ENCODE measurements around the gene PRRX2. TPM values are rescaled to one million over a fixed set of nuclear protein-coding genes. Genes with fewer than 3 reads are reported as not detected.

The PRRX2 gene
- total and polyA plus RNA-seq, 2 of the 4 experiments (the other 2 are of a cell fraction): 12.7 to 35.5 TPM

DNA sequence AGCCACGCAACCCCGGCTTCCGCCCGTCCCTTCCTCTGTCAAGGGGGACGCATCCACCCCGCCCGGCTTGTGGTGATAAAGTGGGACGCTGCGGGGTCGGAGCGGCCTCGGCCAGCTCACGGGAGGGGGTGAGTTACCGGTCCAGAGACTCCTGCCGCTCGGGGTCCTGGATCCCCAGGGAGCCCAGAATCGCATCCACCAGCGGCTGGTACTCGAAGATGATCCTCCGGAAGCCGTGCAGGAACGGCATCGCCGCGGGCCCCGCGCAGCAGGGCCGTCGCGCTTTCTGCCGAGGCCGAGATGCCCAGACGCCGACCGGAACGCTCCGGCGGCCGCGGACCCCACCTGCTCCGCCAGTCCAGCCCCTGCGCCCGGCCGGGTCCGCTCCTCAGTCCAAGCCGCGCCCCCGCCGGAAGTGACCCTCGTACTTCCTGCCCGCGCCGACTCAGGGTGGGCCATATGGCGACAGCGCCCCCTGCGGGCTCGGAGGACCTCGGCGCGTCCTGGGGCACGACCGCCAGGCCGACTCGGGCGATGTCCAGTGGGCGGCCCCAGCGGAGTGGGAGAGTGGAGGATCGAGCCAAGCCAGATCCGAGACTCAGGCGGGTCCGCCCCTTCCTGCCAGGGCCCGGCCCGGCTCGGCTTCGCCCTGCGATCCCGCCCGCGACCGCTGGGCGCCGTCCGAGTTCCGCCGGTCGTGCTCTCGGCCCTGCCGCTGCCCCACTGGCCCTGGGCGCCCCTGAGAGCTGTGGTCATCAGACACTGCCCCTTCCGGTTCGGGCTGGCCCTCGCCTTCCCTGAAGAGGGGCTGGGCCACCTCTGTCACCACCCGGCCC is 23.5 kb upstream of the PRRX2 start, which contains the start of gene ASB6:
Gene ASB6 (minus strand): TSS at position 402 of the 836 bp plus-strand sequence. CDS start 152 bp downstream, at position 250.
- peak; percentile 94 for ATAC-seq (ENCODE audit: low read depth)

More for the DNA sequence above, 23.5 kb upstream of the PRRX2 start, which contains the start of gene ASB6:
- H4K5ac ChIP-seq (ENCODE audit: low read depth, low read length): peak within 1 kb of the TSS; percentile 93
- H2AK9ac ChIP-seq (replicated peaks; ENCODE audit: low read depth, low read length, poor library complexity): peak within 1 kb of the TSS; percentile 85
- H3K18ac ChIP-seq (ENCODE audit: low read depth, low read length): peak within 1 kb of the TSS; percentile 58
- H3K4ac ChIP-seq (ENCODE audit: low read depth, low read length): peak within 1 kb of the TSS; percentile 99
- H3K36me3 ChIP-seq (ENCODE audit: control insufficient read depth, insufficient read depth, low read length): peaks cover 25% of the 10 kb centered on the region
- peak within 1 kb of the TSS; percentile 91 for H3K23ac ChIP-seq (ENCODE audit: low read depth, low read length)
- peak within 1 kb of the TSS; percentile 81 for H3K4me3 ChIP-seq (ENCODE audit: insufficient read depth, low read depth, low read length)
- peak within 1 kb of the TSS; percentile 98 for H4K91ac ChIP-seq (ENCODE audit: insufficient read depth, low read depth, low read length)
- no TSS peak for BruUV-seq (replicated peaks)
- in situ Hi-C loops (cut with MboI; ENCODE audit: low sequenced_read_pairs) (no loop called here), intact Hi-C loops (cut with micrococcal nuclease) (loop anchor here (1.0 kb wide), 4 partner anchors 70 to 141 kb away; no protein-coding TSS in a partner anchor), dilution Hi-C loops (cut with HindIII; ENCODE audit: low sequenced_read_pairs, unreplicated experiment) (no loop called here)
- peaks cover 3 to 49% of the 10 kb centered on the region in 2 experiments; a peak in 3 of 4 replicates for H3K79me1 ChIP-seq (ENCODE audit: low read depth in 1 of 2, low read length in 2 of 2)
- peak within 1 kb of the TSS; percentile 89 for H3K14ac ChIP-seq (replicated peaks; ENCODE audit: low read depth, low read length)
- peak; percentile 96 for DNase-seq
- H2BK120ac ChIP-seq (ENCODE audit: low read depth, low read length): peak within 1 kb of the TSS; percentile 98
- peaks cover 46% of the 10 kb centered on the region for H4K20me1 ChIP-seq (ENCODE audit: insufficient read depth, low read length)
- peak within 1 kb of the TSS; percentile 99 to 100 for H4K8ac ChIP-seq (ENCODE audit: low read depth in 2 of 2, low read length in 2 of 2)
- POLR2A ChIA-PET (ENCODE audit: unreplicated experiment): no interaction called here
- H3K27ac ChIP-seq (ENCODE audit: insufficient read depth, low read length): peak within 1 kb of the TSS; percentile 92
- WGBS, 2 experiments (ENCODE audit: extremely low coverage in 2 of 2, insufficient read length in 1 of 2): 1% methylated on average over 60 of the region's 93 CpGs; no CpG with 5 or more reads in 1 of the 2 experiments
- no peaks in the 10 kb centered on the region for H3K9me3 ChIP-seq (ENCODE audit: control insufficient read depth, insufficient read depth, low read length)
- peak within 1 kb of the TSS; percentile 72 for H3K9ac ChIP-seq (ENCODE audit: low read depth, low read length)
- peak within 1 kb of the TSS; percentile 87 for H2BK5ac ChIP-seq (ENCODE audit: low read depth, low read length, poor library complexity, severe bottlenecking)
- H2BK15ac ChIP-seq (ENCODE audit: low read depth, low read length): peak within 1 kb of the TSS; percentile 93; the same call in 2 of the 3 replicates
- CTCF ChIA-PET: interaction anchor here (0.5 to 1.1 kb wide), 9 partner anchors 11 to 499 kb away, joined by 3 to 7 read pairs (median 4); no protein-coding TSS in a partner anchor
- no peaks in the 10 kb centered on the region for H3K9me1 ChIP-seq (ENCODE audit: insufficient read depth, low read length)
- TF ChIP-seq MAFK (IDR thresholded peaks at IDR 0.05; ENCODE audit: low read depth, low read length): no peak
- TF ChIP-seq, protein P1, sequence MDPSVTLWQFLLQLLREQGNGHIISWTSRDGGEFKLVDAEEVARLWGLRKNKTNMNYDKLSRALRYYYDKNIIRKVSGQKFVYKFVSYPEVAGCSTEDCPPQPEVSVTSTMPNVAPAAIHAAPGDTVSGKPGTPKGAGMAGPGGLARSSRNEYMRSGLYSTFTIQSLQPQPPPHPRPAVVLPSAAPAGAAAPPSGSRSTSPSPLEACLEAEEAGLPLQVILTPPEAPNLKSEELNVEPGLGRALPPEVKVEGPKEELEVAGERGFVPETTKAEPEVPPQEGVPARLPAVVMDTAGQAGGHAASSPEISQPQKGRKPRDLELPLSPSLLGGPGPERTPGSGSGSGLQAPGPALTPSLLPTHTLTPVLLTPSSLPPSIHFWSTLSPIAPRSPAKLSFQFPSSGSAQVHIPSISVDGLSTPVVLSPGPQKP (IDR thresholded peaks at IDR 0.05; ENCODE audit: borderline replicate concordance, low read depth, low read length): peak; percentile 50; the same call in 1 of the 2 replicates
- TF ChIP-seq RAD21 (IDR thresholded peaks at IDR 0.05; ENCODE audit: low read length): peak; percentile 96
- TF ChIP-seq BHLHE40 (IDR thresholded peaks at IDR 0.05; ENCODE audit: low read depth, low read length): 0 out of 2 replicates have a peak, but pooled peaks have one; percentile 4
- peak; percentile 81 for TF ChIP-seq CHD1 (IDR thresholded peaks at IDR 0.05; ENCODE audit: low read depth, low read length)
- TF ChIP-seq, protein P2, sequence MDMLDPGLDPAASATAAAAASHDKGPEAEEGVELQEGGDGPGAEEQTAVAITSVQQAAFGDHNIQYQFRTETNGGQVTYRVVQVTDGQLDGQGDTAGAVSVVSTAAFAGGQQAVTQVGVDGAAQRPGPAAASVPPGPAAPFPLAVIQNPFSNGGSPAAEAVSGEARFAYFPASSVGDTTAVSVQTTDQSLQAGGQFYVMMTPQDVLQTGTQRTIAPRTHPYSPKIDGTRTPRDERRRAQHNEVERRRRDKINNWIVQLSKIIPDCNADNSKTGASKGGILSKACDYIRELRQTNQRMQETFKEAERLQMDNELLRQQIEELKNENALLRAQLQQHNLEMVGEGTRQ (IDR thresholded peaks at IDR 0.05; ENCODE audit: low read depth, low read length): no peak
- TF ChIP-seq SMC3 (IDR thresholded peaks at IDR 0.05; ENCODE audit: low read depth, low read length): peak; percentile 93
- no peak for TF ChIP-seq NFE2L2 (IDR thresholded peaks at IDR 0.05; ENCODE audit: low read depth, low read length)
- no peak for TF ChIP-seq FOS (IDR thresholded peaks at IDR 0.05; ENCODE audit: low read depth, low read length)
- peak; percentile 93 for TF ChIP-seq MAZ (IDR thresholded peaks at IDR 0.05; ENCODE audit: borderline replicate concordance, low read depth, low read length)
- peak; percentile 85 for TF ChIP-seq POLR2A (IDR thresholded peaks at IDR 0.05; ENCODE audit: low read depth, low read length)
- TF ChIP-seq, protein P3, sequence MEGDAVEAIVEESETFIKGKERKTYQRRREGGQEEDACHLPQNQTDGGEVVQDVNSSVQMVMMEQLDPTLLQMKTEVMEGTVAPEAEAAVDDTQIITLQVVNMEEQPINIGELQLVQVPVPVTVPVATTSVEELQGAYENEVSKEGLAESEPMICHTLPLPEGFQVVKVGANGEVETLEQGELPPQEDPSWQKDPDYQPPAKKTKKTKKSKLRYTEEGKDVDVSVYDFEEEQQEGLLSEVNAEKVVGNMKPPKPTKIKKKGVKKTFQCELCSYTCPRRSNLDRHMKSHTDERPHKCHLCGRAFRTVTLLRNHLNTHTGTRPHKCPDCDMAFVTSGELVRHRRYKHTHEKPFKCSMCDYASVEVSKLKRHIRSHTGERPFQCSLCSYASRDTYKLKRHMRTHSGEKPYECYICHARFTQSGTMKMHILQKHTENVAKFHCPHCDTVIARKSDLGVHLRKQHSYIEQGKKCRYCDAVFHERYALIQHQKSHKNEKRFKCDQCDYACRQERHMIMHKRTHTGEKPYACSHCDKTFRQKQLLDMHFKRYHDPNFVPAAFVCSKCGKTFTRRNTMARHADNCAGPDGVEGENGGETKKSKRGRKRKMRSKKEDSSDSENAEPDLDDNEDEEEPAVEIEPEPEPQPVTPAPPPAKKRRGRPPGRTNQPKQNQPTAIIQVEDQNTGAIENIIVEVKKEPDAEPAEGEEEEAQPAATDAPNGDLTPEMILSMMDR (conservative IDR thresholded peaks at IDR 0.05; ENCODE audit: low read depth, low read length): peak; percentile 98
- peak within 1 kb of the TSS; percentile 89 for H2AK5ac ChIP-seq (ENCODE audit: low read depth, low read length)
- peak within 1 kb of the TSS; percentile 83 for H3K56ac ChIP-seq (ENCODE audit: extremely low read depth, insufficient read depth, low read length)
- H2BK20ac ChIP-seq (ENCODE audit: low read depth, low read length): peak within 1 kb of the TSS; percentile 93
- H3K4me2 ChIP-seq (ENCODE audit: low read depth, low read length): peak within 1 kb of the TSS; percentile 83
- H2AFZ ChIP-seq (replicated peaks; ENCODE audit: low read length, poor library complexity): peak within 1 kb of the TSS; percentile 94
- H3K4me1 ChIP-seq (ENCODE audit: control insufficient read depth, insufficient read depth, low read length): peaks cover 15% of the 10 kb centered on the region
- no peaks in the 10 kb centered on the region for H3K27me3 ChIP-seq (ENCODE audit: control insufficient read depth, insufficient read depth, low read length)

Measured in IMR-90 (cell line).